LNCAP (cell line): ENCODE measurements around the gene SCN8A.

Experiments
- CTCF ChIP-seq: fragments of 450-650 bp; IDR thresholded peaks from 2 replicates; pipeline ENCODE4 v1.5.1; 2017; ENCODE audit warnings: mild to moderate bottlenecking

The SCN8A gene

DNA sequence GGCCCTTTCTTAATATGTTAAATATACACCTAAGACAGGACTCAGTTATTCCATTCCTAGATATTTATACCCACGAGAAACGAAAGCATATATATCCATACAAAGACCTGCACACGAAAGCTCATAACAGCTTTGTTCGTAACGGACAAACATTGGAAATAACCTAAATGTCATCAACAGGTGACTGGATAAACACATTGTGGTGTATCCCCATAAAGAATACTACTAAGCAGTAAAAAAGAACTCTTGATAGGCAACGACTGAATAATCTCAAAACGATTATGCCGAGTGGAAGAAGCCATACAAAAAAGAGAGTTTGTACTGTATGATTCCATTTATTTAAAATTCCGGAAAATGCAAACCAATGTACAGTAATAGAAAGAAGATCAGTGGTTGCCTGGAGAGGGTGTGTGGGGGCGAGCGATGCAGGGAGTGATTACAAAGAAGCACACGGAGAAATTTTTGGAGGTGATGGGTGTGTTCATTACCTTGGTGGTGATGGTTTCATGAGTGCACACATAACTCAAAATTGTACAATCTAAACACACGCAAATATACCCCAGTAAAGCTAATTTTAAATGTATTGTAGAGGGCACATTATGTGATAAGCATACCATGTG is 1.4 kb upstream of the SCN8A start:
- TF ChIP-seq CTCF = no peak

DNA sequence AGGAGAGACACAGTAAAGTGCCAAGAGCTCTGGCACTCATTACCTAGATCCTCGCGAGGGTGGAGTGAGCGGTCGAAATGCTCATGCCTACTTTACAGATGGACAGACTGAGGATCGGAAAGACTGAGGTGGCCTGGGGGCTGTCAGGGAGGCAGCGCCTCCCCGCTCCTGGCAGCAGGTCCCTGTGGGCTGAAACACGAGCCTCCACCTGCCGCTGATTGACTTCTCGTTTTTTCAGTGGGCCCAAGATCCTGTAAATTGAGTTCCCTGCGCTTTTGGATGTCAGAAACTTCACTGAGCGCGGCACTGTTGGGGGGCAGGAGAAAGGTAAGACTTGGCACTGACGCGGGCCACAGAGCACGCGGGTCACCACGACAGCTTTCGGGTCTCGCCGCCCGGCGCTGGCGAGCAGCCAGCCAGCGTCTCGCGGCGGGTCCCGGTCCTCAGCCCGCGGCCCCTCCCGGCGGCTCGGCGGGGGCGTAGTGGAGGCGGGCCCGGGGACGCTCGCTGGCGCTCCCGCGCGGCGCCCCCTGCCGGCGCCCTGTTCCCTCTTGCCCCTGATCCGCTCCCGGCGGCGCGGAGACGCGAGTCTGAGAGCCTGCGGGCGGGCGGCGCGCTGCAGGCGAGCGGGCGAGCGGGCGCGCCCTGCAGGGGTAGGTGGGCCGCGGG is 552 bp upstream of the SCN8A start:
- peak; percentile 87 for TF ChIP-seq CTCF

DNA sequence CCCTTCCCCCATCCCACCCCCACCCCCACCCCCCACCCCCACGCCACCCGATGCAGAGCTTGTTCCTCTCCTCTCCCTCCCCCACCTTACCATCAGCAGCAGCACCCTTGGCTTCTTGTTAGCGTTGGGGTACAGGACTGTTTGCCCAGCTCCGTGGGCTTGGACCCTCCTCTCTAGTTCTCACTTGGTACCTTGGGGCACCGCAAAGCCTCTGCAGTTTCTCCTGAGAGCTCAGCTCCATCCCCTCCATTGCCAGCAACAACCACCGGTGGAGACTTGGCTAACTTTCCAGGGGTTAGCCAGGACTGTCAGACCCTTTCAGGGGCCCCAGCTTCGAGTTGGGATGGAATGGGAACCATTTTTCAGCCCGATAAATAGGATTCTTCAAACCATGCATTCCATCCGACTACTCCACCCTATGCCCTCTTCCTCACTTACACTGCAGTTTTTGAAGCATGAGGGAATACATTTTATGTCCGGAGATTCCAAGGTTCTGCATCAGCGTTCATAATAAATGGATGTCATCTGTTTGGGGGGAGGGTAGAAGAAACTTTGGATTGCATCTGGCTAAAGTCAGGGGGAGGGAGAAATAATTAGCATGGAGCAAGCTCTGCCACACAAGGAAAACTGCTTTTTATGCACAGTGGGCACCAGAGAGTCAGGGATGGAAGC is 1.1 kb downstream of the SCN8A start:
- no peak for TF ChIP-seq CTCF

DNA sequence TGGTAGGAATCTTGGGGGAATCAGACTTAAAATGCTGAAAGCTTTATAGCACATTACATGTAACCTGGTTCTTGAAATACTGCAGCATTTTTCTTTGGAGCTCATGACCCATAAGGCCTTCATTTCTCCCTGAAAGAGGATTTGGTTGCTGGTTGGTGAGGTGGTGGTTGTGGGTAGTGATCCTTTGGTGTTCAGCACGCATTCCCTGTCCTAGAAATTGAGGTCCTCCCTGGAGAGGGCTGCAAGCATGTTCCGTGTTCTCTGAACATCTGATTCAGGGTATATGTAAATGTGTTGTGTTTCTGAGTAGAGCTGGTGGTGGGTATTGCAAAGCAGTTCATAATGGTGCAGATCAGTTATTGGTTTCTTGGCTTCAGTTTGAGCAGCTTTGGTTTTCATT is 2.0 kb downstream of the SCN8A start:
- no peak for TF ChIP-seq CTCF

- no peak for TF ChIP-seq CTCF
Measured at GRCh38 chr12:51593539-51593938, 2.5 kb downstream of the SCN8A start.

- TF ChIP-seq CTCF = no peak
Measured at GRCh38 chr12:51598156-51598555, 7.1 kb downstream of the SCN8A start.

- no peak for TF ChIP-seq CTCF
Measured at GRCh38 chr12:51600721-51601120, 9.7 kb downstream of the SCN8A start.
